GM21390 (cell line): ENCODE data around the gene NEMP2.

Experiments
- ATAC-seq: cut with Tn5 transposase; IDR thresholded peaks from one replicate; pipeline ENCODE4 v1.9.1; 2021; ENCODE audit not compliant: unreplicated experiment

NEMP2 gene

DNA sequence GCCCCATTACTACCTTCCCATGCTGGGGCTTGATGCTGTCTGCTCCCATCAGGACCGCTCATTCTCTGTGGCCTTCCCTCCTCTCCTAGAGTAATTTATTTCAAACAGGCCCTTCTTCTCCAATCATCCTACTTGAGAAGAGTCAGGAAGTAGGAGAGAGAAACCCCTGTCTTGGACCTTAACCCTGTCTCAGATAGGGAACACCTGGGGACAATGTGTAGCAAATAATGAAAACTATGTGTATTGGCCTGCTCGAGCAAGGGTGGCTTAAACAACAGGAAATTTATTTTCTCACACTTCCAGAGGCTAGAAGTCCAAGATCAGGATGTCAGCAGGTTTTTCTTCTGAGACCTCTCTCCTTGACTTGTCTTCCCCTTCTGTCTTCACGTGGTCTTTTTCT, 26.6 kb upstream of the NEMP2 start:
- ATAC-seq, result no peak

DNA sequence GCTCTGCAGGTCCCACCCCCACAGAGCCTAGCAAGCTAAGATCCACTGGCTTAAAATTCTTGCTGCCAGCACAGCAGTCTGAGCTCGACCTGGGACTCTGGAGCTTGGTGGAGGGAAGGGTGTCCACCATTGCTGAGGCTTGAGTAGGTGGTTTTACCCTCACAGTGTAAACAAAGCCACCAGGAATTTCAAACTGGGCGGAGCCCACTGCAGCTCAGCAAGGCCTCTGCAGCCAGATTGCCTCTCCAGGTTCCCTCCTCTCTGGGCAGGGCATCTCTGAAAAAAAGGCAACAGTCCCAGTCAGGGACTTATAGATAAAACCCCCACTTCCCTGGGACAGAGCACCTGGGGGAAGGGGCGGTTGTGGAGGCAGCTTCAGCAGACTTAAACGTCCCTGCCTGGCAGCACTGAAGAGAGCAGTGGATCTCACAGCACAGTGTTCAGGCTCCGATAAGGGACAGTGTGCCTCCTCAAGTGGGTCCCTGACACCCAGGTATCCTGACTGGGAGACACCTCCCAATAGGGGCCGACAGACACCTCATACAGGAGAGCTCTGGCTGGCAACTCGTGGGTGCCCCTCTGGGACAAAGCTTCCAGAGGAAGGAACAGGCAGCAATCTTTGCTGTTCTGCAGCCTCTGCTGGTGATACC, 20.0 kb upstream of the NEMP2 start:
- ATAC-seq, result no peak

DNA sequence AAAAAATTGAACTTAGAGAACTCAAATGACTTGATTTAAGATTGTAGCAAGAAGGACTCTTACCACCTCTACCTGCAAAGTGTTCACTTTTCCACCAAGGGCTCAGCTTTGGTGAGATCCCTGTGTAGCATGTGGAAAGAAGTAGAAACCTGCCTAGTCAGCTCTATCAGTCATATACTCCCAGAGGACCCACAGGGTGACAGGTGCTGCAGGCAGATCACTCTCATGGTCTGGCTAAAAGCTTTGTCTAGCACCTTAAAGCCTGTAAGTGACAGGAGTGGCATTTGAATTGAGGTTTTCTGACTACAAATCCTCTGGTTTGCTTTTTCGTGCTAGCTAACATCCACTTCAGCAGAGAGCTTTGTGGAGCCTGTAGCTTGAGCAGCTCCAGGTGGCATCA, 18.7 kb upstream of the NEMP2 start:
- ATAC-seq, result no peak

DNA sequence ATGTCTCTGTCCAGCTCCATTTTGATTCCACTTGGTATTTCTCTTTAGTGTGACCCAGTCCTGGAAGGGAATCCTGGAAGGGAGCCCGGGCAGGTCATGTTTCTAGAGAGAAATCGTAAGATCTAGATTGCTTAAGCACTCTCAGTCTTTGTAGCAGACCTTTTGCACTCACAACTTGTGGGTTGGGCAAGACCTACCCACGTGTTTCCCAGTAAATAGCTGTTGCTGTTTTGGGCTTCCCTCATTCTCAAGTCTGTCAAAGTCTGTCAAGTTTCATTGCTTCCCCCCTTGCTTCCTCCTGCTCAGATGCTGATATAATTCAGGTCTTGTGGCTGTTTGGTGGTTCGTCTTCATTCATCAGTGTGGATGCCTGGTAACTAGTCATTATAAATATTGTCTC, 17.4 kb upstream of the NEMP2 start:
- peak; percentile 77 for ATAC-seq

DNA sequence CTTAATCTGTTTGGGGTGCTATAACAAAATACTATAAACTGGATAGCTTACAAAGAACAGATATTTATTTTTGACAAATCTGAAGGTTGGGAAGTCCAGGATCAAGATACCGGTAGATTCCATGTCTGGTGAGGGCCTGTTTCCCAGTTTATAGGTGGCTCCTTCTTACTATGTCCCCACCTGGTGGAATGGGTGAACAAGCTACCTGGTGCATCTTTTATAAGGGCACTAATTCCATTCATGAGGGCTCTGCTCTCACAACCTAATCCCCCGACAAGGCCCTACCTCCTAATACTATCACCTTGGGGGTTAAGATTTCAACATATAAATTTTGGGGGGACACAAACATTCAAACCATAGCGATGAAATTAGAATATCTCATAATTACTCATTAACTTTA, 15.6 kb upstream of the NEMP2 start:
- no peak for ATAC-seq

DNA sequence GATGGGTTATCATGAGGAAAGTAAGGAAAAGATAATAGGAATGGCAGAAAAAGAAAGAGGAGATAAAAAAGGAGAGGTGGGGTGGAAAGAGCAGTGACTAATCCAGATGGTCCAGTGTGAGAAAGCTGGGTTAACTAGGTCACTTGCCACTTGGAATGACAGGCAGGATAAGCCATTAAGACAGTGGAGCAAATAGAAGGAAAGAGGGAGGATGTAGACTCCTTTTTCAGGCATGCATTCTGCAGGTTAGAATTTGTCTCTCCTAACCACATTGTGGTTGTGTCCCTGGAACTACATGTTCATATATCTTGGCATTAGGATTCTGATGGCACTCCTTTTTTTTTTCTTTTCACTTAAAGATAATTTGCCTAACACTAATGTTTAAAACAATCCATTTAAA, 13.4 kb upstream of the NEMP2 start:
- ATAC-seq, result no peak

DNA sequence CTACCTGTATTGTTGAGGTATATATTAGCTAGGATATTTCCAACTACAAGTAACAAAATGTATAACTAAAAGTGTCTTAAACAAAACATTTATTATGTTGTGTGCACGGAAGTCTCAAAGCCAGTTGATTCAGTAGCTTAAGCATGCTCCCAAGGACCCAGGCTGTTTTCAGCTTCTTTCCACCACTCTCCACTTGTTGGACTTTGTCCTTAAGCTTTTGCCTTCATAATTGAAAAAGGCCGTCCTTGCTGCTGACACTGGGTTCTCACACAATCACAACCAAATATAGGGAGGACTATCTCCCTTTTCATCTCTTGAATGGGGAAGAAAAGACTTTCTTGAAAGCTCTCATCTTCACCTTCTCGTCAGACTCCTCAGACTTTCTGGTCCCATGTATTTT, 12.2 kb upstream of the NEMP2 start:
- no peak for ATAC-seq

DNA sequence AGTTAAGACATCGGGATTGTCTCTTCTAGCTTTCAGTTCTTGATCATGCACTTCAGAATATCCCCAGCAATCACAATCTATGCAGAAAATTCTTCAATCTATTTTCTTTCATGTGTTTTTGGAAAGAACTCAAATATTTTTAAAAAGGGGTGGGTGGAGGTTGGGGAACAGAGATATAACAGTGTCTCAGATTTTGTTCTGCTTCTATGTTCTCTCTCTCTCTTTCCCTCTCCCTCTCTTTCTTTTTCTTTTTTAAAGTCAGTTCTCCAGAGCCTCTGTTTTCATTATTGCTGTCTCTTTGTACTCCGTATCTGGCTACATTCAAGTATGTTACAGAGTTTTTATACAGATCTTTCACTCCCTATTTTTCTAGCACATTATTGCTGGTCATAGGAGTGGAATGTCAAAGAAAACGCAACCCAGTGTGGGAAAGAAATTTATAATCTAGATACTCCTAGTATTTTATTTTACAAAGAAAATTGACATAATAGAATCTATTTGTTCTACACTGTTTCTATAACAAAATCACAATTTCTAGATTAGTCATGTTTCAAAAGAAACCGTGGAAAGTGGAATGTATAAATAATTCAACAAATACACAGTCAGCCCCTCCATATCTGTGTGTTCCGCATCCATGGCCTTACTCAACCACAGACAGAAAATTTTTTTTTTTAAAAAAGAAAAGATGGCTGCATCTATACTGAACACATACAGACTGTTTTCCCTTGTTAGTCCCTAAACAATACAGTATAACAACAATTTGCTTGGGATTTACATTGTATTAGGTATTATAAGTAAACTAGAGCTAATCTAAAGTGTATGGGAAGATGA, 11.2 kb upstream of the NEMP2 start:
- ATAC-seq, result no peak

DNA sequence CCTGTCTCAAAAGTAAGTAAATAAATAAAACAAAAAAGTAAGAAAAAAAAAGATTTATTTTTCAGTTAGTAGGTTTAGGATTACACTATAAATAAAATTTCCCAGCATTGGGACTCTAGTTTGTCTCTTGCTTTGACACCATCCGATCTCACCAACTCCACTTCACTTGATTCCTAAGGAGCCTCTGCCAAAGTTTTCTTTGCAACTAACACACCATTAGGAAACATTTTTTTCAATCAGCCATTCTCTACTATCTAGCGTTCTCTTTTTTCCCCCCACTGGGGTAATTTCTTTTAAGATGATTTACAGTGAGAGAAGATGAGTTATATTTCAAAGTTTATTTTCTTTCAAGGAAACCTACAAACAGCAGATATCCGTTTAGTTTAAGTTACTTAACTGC, 10.6 kb upstream of the NEMP2 start:
- no peak for ATAC-seq

DNA sequence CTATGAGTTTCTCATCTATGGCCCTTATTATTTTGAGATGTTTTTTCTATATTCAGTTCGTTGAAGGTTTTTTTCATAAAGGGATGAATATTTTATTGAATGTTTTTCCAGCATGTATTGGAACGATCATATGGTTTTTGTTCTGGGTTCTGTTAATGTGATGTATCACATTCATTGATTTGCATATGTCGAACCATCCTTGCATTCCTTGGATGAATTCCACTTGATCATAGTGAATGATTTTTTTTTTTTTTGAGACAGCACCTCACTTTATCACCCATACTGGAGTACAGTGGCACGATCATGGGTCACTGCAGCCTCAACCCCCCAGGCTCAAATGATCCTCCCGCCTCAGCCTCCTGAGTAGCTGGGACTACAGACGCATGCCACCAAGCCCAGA, 5.5 kb upstream of the NEMP2 start:
- ATAC-seq, result no peak

DNA sequence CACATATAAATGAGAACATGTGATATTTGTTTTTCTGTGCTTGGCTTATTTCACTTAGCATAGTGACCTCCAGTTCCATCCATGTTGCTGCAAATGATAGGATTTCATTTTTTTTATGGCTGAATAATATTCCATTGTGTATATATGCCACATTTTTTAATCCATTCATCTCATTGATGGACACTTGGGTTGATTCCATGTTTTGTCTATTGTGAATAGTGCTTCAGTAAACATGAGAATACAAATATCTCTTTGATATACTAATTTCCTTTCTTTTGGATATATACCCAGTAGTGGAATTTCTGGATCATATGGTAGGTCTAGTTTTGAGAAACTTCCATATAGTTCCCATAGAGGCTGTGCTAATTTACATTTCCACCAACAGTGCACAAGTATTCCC, 3.7 kb upstream of the NEMP2 start:
- ATAC-seq, result no peak

DNA sequence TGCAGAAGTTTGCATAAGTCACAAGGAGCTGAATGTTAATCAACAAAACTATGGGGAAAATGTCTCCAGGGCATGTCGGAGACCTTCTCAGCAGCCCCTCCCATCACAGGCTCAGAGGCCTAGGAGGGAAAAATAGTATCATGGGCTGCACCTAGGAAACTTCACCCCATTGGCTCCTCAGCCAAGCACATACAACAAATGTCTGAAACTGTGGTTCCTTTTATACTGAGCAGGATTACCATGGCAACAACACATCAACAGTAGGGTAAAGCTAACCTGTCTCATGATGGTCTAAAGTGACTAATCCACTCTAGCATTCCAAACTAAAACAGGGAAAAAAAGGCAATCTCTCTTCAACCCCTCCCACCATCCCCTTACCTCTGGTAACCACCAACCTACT, 3.2 kb upstream of the NEMP2 start:
- no peak for ATAC-seq

DNA sequence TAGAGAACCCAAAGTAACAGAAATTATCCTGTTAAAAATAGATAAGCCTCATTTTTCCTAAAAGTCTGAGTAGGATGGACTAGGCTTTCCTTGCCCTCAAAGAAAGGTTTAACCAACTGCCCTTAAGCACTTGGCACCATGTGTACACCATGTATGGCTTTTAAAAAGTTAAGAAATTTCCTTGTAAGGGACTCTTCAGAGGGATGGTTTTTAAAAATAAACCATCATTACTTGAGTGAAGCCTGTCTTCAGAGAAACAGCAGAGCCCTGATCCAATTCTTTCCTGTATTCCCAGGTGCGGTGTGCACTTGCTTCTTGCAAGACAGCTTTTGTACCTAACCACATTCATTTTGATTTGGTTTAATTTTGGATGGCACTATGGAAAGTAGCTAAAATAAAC, 1.1 kb upstream of the NEMP2 start:
- ATAC-seq, result no peak

DNA sequence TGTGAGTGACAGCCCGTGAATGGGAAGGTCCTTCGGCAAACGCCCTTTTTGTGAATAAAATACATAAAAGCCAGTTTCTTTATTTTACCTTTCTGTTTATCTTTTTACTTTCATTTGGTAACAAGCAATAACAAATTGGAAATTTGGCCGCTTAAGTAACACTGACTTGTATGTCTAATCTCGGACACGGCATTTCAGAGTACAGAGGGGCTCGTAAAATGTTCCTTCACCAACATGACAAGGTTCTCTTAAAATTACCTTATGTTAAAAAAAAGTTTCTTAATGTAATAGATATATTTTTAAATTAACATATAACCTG, 558 bp upstream of the NEMP2 start:
- ATAC-seq, result no peak

DNA sequence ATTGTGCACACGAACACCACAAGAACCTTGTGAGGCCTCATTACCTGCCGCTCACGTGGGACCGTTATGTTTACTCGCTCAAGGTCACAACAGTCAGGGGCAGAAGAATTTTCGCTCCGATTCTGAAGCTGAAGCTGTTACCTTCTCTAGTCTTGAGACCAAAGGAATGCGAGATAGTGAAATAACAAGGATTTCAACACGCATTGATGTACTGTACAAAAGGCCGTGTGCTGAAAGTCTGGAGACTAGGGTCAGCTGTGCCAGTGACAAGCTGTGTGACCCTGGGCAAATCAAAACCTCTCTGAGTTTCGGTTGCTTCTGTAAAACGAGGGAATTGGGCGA, 583 bp downstream of the NEMP2 start:
- ATAC-seq, result peak; percentile 20

DNA sequence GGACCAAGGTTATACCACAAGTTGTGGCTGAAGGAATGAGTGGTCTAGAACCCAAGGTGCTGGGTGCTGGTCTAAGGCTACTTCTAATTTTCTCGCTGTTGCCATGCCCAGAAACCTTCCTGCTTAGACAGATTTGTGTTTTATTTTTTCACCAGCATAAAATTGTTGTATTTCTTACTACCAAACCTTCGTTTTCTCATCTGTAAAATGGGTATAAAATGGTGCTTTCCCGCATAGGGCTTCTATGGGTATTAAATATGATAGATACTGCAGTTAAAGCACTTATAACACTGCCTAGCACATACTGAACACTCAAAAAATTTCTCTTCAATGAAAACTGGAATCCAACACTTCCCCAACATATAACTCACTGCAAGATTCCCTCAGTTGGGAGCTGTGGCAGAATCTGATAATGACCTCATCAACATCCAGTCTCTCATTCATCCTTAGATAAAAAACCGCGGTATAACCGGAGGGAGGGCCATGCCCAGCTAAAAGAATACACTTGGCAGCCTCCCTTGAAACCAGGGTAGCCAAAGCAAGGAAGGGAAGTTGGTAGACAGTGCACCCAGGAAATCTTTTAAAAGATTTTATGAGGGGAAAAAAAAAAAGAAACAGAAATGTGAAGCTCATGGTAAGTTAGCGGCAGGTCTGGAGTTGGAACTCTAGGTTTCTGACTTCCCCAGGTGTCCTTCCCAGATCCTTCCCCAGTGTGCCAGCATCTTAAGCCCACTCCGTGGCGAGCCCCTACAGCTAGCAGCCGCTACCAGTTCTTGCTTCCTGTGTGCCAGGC, 1.2 kb downstream of the NEMP2 start:
- no peak for ATAC-seq

DNA sequence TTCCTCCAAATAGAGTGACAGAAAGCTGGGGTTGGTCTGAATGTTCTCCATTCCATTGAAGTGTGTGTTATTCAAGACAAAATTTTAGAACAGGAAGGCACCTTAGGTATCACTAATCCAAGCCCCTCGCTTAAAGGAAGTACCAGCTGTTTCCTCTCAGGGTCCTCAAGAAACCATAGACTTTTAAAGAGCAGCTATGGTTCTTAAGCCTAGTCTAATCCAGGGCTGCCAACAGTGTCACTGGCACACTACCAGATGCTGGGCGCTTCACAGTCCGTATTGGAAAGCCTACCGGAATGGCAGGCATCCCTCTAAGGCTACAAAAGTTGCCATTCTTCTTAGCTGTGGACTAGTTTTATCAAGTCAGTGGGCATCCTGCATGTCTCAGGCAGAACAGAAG, 1.9 kb downstream of the NEMP2 start:
- no peak for ATAC-seq

DNA sequence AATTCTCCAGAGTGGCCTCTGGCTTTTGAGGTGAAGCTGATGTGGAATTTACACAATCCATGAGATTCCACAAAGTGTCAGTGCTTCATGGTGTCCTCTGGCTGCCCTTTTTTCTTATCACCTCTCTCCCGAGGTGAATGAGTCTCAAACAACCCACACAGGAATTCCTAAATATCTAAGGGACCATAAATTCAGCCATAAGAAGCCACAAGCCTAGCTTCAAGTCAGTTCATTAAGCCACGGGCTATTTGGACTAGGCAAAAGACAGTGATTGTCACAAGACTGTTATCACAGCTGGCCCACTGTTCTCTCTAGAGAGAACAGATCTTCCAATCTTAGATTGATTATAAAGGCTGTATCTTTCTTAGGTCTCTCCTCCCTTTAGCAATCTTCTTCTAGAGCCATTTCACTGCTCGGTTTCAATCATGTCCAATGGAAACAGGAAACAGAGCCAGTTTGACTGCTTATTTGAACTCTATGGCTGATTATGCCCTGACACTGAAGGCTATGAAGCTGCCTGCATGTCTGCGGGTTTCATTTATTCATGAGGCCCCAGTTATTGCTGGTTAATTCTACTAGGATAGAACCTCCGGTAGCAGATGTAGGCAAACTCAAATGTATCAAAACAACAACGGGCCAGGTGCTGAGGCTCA, 4.1 kb downstream of the NEMP2 start:
- ATAC-seq, result no peak

DNA sequence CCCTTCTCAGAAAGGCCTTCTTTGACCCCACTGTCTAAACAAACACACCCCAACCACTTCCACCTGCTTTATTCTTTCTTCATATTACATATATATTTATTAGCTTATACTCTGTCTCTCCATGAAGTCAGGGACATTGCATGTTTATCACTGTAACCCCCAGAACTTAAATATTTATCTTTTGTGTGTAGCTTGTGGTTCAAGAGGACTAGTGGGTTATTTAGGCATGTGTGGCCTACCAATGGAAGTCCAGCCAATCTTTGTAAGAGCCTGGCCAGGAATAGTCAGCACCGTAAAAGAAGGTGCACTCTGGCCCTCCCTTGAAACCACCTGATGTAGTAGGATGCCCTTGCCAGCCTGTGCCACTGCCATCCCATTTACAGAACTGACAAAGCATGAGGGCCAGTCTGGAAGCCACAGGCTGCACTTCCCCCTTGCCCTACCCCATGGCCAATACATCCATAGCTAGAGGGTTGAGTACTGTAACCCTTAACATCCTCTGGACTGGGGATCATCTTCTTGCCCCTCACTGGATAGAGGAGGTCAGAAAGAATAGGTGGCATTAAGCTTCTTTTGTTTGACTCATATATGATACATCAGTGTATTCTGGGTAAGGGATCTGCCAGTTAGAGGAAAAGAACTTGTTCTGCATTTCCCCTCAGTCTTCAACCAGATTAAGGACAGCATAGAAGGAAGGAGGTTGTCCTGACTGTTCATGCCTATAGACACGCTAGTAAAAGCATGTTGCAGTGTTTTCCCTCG, 4.9 kb downstream of the NEMP2 start:
- ATAC-seq, result no peak

DNA sequence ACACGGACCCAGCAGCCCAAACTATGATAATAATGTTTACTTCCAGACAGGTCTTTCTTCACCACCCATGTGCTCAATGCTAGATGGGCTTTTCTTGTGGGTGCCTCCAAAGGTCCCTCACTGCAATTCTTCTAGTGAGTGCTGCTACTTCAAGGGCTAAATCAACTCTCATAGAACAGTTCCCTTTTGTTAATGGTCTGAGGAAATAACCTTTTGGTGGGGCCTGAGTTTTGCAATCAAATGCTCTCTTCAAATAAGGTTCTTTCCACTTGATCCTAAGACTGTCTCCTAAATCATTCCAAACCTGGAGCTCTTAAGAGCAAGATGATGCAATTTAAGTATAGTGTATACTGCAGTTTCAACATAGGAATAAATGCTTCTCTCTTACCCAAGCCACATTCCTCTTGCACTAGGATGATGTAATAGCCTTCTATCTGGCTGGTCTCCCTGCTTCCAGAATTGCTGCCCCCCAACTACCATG, 6.0 kb downstream of the NEMP2 start:
- ATAC-seq, result no peak

DNA sequence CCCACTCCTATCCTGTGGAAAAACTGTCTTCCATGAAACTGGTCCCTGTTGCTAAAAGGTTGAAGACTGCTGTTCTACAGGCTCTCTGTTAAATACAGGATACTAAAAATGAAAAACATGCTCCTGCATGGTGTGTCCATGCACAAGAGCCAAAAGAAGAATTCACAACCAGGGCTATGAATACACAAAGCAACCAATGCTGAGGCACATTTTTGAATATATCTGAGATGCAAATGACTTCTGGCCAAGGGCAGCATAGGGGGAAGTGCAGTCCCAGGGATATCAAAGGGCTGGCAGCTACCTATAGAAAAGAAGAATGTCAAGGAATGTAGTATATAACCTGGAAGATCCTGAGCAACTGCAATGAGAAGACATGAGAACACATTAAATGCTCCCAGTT, 6.6 kb downstream of the NEMP2 start:
- ATAC-seq, result no peak
